Measurements from ENCODE around the gene COL5A3. TPM values are rescaled to one million over a fixed set of nuclear protein-coding genes. Genes with fewer than 3 reads are reported as not detected.

The COL5A3 gene
- total RNA-seq, 2 experiments from 2014 or later, result not detected

- intact Hi-C loops (cut with micrococcal nuclease; ENCODE audit: unreplicated experiment), result no loop called here
- Histone ChIP-seq H4K20me1 (ENCODE audit: insufficient read depth, low read length) (no peaks in the 10 kb centered on the region), H3K36me3 (ENCODE audit: insufficient read depth, low read length) (no peaks in the 10 kb centered on the region), H3K4me2 (ENCODE audit: low read length) (no peak overlapping the region), H3K27ac (ENCODE audit: low read depth, low read length, poor library complexity, severe bottlenecking) (no peak overlapping the region), H3K79me2 (ENCODE audit: insufficient read depth, low read depth, low read length) (no peaks in the 10 kb centered on the region), H3K9me2 (ENCODE audit: insufficient read depth, low read length) (no peaks in the 10 kb centered on the region), H2AFZ (ENCODE audit: low read length) (no peak overlapping the region), H3K4me3 (ENCODE audit: low read depth, low read length, poor library complexity, severe bottlenecking) (no peak overlapping the region), H3K4me1 (ENCODE audit: insufficient read depth, low read length, poor library complexity, severe bottlenecking) (no peaks in the 10 kb centered on the region), H3K9me3 (ENCODE audit: low read length) (no peaks in the 10 kb centered on the region)
- no TSS peak for BruUV-seq (replicated peaks)
- TF ChIP-seq EZH2phosphoT487 (IDR thresholded peaks at IDR 0.05; ENCODE audit: borderline replicate concordance, low read depth, low read length) (no peak), CTCF (conservative IDR thresholded peaks at IDR 0.05; ENCODE audit: low read length) (no peak)
- no peak for DNase-seq (ENCODE audit: low spot score)
- ChIA-PET CTCF (ENCODE audit: unreplicated experiment) (no interaction called here), POLR2A (no interaction called here)
These were observed 3.5 kb downstream of the COL5A3 start for GRCh38 chr19:10006752-10007323.

GRCh38 chr19:10006335-10006708 lies 4.0 kb downstream of the COL5A3 start:
- ChIA-PET POLR2A (no interaction called here), CTCF (ENCODE audit: unreplicated experiment) (no interaction called here)
- H3K4me2 ChIP-seq (ENCODE audit: low read length), result no peak overlapping the region
- no peaks in the 10 kb centered on the region for H3K9me2 ChIP-seq (ENCODE audit: insufficient read depth, low read length)
- no peaks in the 10 kb centered on the region for H3K9me3 ChIP-seq (ENCODE audit: low read length)
- no peaks in the 10 kb centered on the region for H3K36me3 ChIP-seq (ENCODE audit: insufficient read depth, low read length)
- no peak for TF ChIP-seq CTCF (conservative IDR thresholded peaks at IDR 0.05; ENCODE audit: low read length)
- TF ChIP-seq EZH2phosphoT487 (IDR thresholded peaks at IDR 0.05; ENCODE audit: borderline replicate concordance, low read depth, low read length), result no peak
- H3K79me2 ChIP-seq (ENCODE audit: insufficient read depth, low read depth, low read length), result no peaks in the 10 kb centered on the region
- H4K20me1 ChIP-seq (ENCODE audit: insufficient read depth, low read length), result no peaks in the 10 kb centered on the region
- no TSS peak for BruUV-seq (replicated peaks)
- H3K4me3 ChIP-seq (ENCODE audit: low read depth, low read length, poor library complexity, severe bottlenecking), result no peak overlapping the region
- intact Hi-C loops (cut with micrococcal nuclease; ENCODE audit: unreplicated experiment), result no loop called here
- DNase-seq (ENCODE audit: low spot score), result no peak
- H3K27ac ChIP-seq (ENCODE audit: low read depth, low read length, poor library complexity, severe bottlenecking), result no peak overlapping the region
- no peaks in the 10 kb centered on the region for H3K4me1 ChIP-seq (ENCODE audit: insufficient read depth, low read length, poor library complexity, severe bottlenecking)
- no peak overlapping the region for H2AFZ ChIP-seq (ENCODE audit: low read length)

GRCh38 chr19:10005632-10006334 lies 4.5 kb downstream of the COL5A3 start:
- CTCF ChIA-PET (ENCODE audit: unreplicated experiment), result no interaction called here
- Histone ChIP-seq H3K79me2 (ENCODE audit: insufficient read depth, low read depth, low read length) (no peaks in the 10 kb centered on the region), H3K27ac (ENCODE audit: low read depth, low read length, poor library complexity, severe bottlenecking) (no peak overlapping the region), H3K4me3 (ENCODE audit: low read depth, low read length, poor library complexity, severe bottlenecking) (no peak overlapping the region), H4K20me1 (ENCODE audit: insufficient read depth, low read length) (no peaks in the 10 kb centered on the region), H3K4me1 (ENCODE audit: insufficient read depth, low read length, poor library complexity, severe bottlenecking) (no peaks in the 10 kb centered on the region), H3K36me3 (ENCODE audit: insufficient read depth, low read length) (no peaks in the 10 kb centered on the region), H3K4me2 (ENCODE audit: low read length) (no peak overlapping the region), H2AFZ (ENCODE audit: low read length) (no peak overlapping the region), H3K9me3 (ENCODE audit: low read length) (no peaks in the 10 kb centered on the region), H3K9me2 (ENCODE audit: insufficient read depth, low read length) (no peaks in the 10 kb centered on the region)
- POLR2A ChIA-PET, result no interaction called here
- intact Hi-C loops (cut with micrococcal nuclease; ENCODE audit: unreplicated experiment), result no loop called here
- TF ChIP-seq CTCF (conservative IDR thresholded peaks at IDR 0.05; ENCODE audit: low read length) (no peak), EZH2phosphoT487 (IDR thresholded peaks at IDR 0.05; ENCODE audit: borderline replicate concordance, low read depth, low read length) (no peak)
- DNase-seq (ENCODE audit: low spot score), result no peak
- BruUV-seq (replicated peaks), result no TSS peak

All from OCI-LY7 (cell line).